Measurements from ENCODE around the gene FBLN1. TPM values are rescaled to one million over a fixed set of nuclear protein-coding genes. Genes with fewer than 3 reads are reported as not detected.
"Not testable (repeated sequence)": the region's sequence is repeated elsewhere in the genome, so short reads cannot be mapped to it uniquely, and the experiment has no call there.

Gene FBLN1
- polyA plus RNA-seq, 1 experiment = 1,033 TPM

DNA sequence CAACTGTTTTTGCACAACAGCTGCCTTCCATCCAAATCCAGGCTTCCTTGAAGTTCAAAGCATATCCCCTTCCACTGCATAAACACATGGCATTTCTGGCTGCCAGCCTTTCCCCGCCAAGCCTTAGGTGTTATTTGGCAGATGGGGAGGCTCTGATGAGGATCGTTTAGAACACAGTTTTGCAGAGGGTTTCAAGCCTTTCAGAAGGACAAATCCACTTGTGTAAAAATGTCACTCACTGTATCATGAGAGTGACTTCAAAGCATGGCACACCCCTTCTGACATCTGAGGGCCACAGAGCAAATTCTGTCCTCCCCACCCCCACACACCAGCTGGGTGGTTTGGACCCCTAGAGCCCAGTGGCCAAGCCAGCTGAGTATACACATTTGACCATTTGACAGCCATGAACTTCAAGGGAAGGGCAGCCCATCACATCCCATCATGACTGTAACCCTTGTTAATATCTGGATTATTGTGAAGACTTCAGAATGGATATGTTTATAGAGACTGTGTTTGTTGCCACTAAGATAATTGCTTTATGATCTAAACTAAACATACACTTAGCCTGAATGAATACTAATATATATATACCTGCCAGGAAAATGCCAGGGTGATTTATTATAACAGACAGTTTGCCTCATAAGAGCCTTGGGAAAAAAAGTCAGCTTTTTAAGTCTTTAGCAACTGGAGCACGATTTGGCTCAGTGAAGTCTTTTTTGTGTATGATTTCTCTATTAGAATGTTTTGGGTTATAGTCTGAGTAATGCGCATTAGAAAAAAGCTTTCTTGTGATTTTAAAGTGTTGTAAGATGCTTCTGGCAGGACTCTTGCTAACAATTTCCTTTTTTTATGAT is 31.9 kb downstream of the FBLN1 start:
- CTCF ChIA-PET = interaction anchor here (1.5 kb wide), 1 partner anchor 17 kb away, joined by 4 read pairs; no protein-coding TSS in a partner anchor
- Histone ChIP-seq H3K4me3 (ENCODE audit: low read depth, low read length) (no peak overlapping the region), H3K27me3 (ENCODE audit: control insufficient read depth, insufficient read depth, low read length) (no peaks in the 10 kb centered on the region), H3K36me3 (ENCODE audit: control insufficient read depth, insufficient read depth, low read length) (peaks cover 56% of the 10 kb centered on the region)
- TF ChIP-seq CTCF (IDR thresholded peaks at IDR 0.05; ENCODE audit: insufficient read depth, low read depth, low read length) = no peak
- no peak for DNase-seq (ENCODE audit: low read depth)
- POLR2A ChIA-PET = interaction anchor here (0.6 kb wide), 2 partner anchors 28 to 63 kb away, joined by 6 to 15 read pairs; no protein-coding TSS in a partner anchor

- ChIA-PET CTCF (no interaction called here), POLR2A (no interaction called here)
- DNase-seq (ENCODE audit: low read depth) = no peak
- H3K27me3 ChIP-seq (ENCODE audit: control insufficient read depth, insufficient read depth, low read length) = no peaks in the 10 kb centered on the region
- H3K4me3 ChIP-seq (ENCODE audit: low read depth, low read length) = no peak overlapping the region
- H3K36me3 ChIP-seq (ENCODE audit: control insufficient read depth, insufficient read depth, low read length) = peaks cover 62% of the 10 kb centered on the region
- TF ChIP-seq CTCF (IDR thresholded peaks at IDR 0.05; ENCODE audit: insufficient read depth, low read depth, low read length) = no peak
These were observed 32.6 kb downstream of the FBLN1 start for GRCh38 chr22:45535290-45535689.

- CTCF ChIA-PET = interaction anchor here (0.6 kb wide), 2 partner anchors 14 to 64 kb away, joined by 3 to 5 read pairs; no protein-coding TSS in a partner anchor
- POLR2A ChIA-PET; DNase-seq (ENCODE audit: low read depth); H3K4me3 ChIP-seq (ENCODE audit: low read depth, low read length); H3K27me3 ChIP-seq (ENCODE audit: control insufficient read depth, insufficient read depth, low read length): not testable (repeated sequence)
- H3K36me3 ChIP-seq (ENCODE audit: control insufficient read depth, insufficient read depth, low read length) = peaks cover 64% of the 10 kb centered on the region
These were observed 33.2 kb downstream of the FBLN1 start for GRCh38 chr22:45535835-45536234.

- H3K36me3 ChIP-seq (ENCODE audit: control insufficient read depth, insufficient read depth, low read length) = peaks cover 66% of the 10 kb centered on the region
- peak; percentile 55 for DNase-seq (ENCODE audit: low read depth)
- POLR2A ChIA-PET = no interaction called here
- H3K4me3 ChIP-seq (ENCODE audit: low read depth, low read length) = no peak overlapping the region
- no peaks in the 10 kb centered on the region for H3K27me3 ChIP-seq (ENCODE audit: control insufficient read depth, insufficient read depth, low read length)
- CTCF ChIA-PET = interaction anchor here (0.8 to 1.3 kb wide), 4 partner anchors 12 to 222 kb away, joined by 4 to 5 read pairs (median 4); no protein-coding TSS in a partner anchor
- TF ChIP-seq CTCF (IDR thresholded peaks at IDR 0.05; ENCODE audit: insufficient read depth, low read depth, low read length) = no peak
These were observed 35.1 kb downstream of the FBLN1 start for GRCh38 chr22:45537734-45538181.

GRCh38 chr22:45538281-45538680 is 35.6 kb downstream of the FBLN1 start:
- ChIA-PET CTCF (interaction anchor here (1.2 to 1.3 kb wide), 2 partner anchors 11 to 15 kb away, joined by 4 to 5 read pairs; no protein-coding TSS in a partner anchor), POLR2A (no interaction called here)
- DNase-seq (ENCODE audit: low read depth) = no peak
- Histone ChIP-seq H3K27me3 (ENCODE audit: control insufficient read depth, insufficient read depth, low read length) (no peaks in the 10 kb centered on the region), H3K36me3 (ENCODE audit: control insufficient read depth, insufficient read depth, low read length) (peaks cover 64% of the 10 kb centered on the region), H3K4me3 (ENCODE audit: low read depth, low read length) (no peak overlapping the region)
- no peak for TF ChIP-seq CTCF (IDR thresholded peaks at IDR 0.05; ENCODE audit: insufficient read depth, low read depth, low read length)

Data from BJ (cell line).